GM18502 (cell line): ENCODE data around the gene COL28A1.

Experiments used
- ATAC-seq: cut with Tn5 transposase; IDR thresholded peaks from one replicate; pipeline ENCODE4 v1.9.1; 2021; ENCODE audit warnings: mild to moderate bottlenecking; ENCODE audit not compliant: unreplicated experiment, poor library complexity

COL28A1 gene

DNA sequence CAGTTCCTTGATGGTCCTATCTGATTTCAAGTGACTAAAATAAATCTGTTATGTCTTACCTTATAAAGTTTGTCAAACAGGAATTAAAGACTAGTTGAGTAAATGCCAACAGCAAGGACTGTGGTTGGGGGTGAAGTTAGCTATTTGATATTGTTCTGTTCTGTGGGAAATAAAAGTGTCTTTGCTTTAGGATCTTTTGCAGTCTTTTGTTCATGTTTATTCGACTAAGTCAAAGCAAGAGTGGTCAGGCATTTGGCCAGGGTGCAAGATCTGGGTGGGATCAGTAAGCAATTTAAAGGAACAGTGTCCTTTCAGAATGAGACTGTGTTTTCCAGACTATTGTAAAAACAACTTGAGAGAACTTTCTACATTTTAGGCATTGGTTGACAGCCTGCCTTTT is at the start of gene COL28A1:
Gene COL28A1 (minus strand): TSS at position 183 of the 400 bp plus-strand sequence. CDS start 2,998 bp downstream, outside the sequence.
- ATAC-seq = no peak

DNA sequence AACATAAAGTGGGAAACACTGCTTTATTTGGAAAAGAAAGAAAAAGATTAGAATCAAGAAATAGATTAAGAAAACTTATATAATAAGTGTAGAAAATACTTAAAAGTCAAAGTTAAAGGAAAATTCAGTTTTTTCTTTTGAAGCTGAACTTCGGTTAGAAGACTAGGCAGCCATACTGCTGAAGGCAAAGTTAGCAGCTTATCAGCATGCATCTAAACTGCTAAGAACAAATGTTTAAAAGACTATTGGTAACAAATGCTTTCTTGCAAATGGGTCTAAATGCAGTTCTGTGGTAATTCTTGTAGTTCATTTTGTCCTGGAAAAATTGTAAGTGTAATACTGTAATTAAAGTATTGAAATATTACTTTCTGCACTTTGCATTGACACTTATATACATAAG is 49.0 kb upstream of the COL28A1 start:
- no peak for ATAC-seq

GRCh38 chr7:7583731-7584130 is 48.1 kb upstream of the COL28A1 start:
- ATAC-seq = no peak

GRCh38 chr7:7582596-7582995 is 46.9 kb upstream of the COL28A1 start:
- no peak for ATAC-seq

DNA sequence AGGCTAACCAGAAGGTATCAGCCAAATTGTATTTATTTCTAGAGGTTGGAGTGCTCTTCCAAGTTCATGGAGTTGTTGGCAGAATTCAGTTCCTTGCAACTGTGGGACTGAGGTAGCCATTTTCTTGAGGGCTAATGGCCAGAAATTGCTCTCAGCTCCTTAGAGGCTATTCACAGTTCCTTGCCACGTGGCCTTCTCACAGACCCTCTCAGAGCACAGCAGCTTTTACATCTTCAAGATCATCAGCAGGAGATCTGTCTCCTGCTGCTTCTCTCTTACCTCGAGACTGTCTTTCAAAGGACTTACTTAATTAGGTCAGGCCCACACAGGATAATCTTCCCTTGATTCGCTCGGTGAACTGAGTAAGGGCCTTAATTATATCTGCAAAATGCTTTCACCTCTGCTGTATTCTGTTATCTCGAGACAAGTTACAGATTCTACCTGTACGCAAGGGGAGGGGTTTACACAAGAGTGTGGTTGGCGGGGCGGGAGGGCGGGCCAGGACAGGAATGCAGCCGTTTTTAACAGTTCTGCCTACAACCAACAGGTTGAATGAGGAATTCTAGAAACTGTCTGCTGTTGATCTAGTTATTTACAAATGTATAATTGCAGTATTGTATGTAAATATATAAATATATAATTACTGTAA is 46.0 kb upstream of the COL28A1 start:
- ATAC-seq = no peak

- no peak for ATAC-seq
Measured at GRCh38 chr7:7579638-7580037, 44.0 kb upstream of the COL28A1 start.

DNA sequence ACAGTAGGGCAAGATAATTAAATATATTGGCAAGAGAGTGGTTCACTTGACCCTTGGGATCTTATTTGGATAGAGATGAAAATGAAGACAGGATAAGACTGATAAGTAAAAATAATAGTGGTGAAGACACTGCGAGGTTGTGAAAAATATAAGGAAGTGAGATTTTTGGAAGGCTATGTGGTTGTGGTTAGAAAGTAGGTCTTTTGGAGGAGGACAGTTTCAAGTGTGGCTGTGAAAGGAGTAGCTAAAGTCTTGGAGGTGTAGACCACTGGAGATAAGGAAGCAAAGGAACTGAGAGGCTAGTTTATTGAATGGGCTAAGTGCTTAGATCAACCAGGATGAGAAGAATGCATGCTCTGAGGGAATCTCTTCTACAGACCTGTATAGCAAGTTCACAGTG is 42.2 kb upstream of the COL28A1 start:
- ATAC-seq = peak; percentile 84

GRCh38 chr7:7576344-7576743 is 40.7 kb upstream of the COL28A1 start:
- ATAC-seq = no peak

- ATAC-seq = no peak
Measured at GRCh38 chr7:7573701-7574100, 38.0 kb upstream of the COL28A1 start.

DNA sequence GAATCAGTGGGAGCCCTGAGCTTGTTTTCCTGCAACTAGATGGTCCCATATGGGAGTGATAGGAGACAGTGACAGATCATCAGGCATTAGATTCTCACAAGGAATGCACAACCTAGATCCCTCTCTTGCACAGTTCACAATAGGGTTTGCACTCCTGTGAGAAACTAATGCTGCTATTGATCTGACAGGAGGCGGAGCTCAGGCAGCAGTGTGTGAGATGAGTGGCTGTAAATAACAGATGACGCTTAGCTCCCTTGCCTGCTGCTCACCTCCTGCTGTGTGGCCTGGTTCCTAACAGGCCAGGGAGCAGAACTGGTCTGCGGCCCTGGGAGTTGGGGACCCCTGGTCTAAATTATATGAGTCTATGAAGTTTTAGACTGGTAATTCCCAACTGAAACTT is 34.9 kb upstream of the COL28A1 start:
- ATAC-seq = no peak

DNA sequence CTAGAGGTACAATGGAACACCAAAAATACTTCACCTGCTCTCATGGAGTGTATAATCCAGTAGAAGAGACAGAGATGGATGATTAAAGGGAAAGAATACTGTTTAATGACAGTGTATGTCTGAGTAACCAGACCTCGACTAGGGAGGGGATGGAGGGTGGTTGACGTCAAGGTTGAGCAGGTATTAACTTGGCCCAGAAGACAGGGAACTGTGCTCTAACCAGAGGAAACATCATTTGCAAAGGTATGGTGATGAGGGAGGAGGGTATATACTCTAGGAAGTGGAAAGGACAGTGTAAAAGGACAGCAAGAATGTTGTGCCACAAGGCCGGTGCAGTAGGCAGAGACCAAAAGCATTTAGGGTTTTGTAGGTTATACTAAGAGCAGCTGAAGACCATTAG is 33.9 kb upstream of the COL28A1 start:
- no peak for ATAC-seq

DNA sequence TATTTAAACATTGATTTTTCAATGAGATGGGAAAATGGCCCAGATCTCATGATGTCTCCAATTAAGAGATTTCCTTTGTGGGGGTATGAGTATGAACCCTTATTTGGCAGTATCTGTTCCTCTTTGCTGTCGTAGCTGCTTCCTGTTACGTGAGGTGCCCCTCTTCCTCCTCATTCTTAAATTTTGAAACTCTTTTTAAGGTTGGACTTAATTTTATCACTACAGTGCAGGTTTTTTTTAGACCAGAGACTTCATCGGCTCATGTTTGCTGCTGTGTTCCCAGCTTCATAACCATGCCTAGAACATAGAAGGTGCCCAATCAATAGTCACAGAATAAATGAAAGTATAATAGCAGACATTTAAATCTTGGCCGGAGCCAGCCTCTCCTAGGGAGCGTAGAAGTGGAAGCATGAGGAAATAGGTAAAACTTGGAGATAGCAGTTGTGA is 33.4 kb upstream of the COL28A1 start:
- ATAC-seq = peak; percentile 53

DNA sequence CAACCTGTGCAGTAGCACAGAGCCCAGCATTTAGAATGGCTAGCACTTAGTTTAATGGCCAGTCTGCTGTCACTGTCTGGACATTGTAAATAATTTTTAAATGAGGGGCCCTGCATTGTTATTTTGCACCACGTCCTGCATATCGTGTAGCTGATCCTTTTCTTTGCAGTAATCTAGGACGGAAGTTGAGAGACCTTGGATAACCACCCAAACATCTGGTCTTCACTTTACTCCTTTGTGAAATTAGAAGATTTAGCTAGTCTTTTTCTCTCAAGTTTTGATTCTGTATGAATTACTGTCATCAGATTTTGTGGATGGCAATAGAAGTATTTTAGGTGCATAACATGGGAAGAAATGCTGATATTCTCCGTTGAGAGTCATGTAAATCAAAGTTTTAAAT is 32.9 kb upstream of the COL28A1 start:
- ATAC-seq = no peak

DNA sequence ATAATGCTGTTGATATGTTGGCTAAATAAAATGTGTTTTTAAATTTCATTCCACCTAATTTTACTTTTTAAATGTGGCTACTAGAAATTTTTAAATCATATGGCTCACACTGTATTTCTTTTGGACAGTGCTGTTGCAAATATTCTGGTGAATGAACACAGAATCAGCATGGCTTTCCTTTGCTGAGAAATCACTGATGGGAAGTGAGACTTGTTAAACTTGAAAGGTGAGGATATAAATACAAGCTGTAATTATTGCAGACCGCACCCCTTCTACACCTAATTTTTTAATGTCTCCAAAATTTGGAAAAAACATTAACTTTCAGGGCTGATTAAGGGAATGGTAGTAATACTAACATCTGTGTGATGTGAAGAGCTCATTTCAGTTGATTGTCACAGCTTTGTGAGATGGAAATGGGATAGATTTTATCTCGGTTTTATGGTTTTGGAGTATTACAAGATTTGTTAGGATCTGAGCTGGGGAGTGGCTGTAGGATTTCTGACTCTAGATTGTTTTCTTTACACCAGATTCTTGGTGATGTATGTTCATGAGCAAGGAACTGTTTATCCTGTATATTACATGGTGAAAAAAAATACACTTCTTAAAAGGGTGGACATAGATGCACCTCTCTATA is 32.3 kb upstream of the COL28A1 start:
- no peak for ATAC-seq

DNA sequence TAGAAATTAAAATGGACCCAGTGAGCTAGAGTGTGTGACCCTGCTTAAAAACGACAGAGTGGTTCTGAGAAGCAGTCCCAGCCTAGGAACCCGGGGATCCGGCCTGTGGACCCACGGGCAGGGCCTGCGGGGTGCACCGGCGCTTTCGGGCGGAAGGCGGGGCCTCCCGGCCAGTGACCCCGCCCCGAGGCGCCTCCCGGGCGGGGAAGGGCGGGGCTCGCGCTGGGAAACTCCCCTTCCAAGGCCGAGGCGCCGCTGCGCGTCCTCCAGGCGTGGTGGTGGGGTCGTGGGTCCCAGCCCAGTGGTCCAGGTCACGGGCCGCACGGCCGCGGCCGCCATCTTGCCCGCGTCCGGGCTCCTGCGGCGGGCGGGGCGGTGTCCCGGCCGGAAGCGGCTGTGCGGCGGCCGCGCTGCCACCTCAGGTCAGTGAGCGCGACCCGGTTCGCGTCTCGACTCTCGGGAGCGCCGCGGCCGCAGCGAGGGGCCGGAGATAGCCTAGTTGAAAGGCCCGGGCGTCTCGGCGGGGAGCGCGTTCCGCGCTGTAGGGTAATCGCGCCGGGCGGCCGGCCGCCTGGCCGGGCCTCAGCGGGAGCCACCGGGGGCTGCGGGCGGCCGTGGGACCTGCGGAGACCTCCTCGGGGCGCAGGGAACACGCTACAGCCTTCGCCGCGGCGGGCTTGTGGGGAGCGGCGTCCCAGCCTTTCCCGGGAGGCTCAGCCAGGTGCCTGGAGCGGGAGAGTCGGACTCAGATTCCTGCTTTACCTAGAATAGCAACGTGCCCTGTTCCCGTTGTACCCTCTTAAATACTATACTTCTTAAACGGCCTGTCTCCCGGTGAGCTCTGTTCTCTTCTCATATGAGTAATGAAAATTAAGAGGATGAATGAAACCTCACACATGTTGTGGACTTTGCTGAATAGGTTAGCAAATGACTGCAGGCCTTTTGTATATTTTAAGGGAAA is 31.3 kb upstream of the COL28A1 start, which contains the start of gene MIOS:
Gene MIOS (plus strand): TSS at position 234 of the 961 bp plus-strand sequence. CDS start 5,592 bp downstream, outside the sequence.
- peak; percentile 80 for ATAC-seq

DNA sequence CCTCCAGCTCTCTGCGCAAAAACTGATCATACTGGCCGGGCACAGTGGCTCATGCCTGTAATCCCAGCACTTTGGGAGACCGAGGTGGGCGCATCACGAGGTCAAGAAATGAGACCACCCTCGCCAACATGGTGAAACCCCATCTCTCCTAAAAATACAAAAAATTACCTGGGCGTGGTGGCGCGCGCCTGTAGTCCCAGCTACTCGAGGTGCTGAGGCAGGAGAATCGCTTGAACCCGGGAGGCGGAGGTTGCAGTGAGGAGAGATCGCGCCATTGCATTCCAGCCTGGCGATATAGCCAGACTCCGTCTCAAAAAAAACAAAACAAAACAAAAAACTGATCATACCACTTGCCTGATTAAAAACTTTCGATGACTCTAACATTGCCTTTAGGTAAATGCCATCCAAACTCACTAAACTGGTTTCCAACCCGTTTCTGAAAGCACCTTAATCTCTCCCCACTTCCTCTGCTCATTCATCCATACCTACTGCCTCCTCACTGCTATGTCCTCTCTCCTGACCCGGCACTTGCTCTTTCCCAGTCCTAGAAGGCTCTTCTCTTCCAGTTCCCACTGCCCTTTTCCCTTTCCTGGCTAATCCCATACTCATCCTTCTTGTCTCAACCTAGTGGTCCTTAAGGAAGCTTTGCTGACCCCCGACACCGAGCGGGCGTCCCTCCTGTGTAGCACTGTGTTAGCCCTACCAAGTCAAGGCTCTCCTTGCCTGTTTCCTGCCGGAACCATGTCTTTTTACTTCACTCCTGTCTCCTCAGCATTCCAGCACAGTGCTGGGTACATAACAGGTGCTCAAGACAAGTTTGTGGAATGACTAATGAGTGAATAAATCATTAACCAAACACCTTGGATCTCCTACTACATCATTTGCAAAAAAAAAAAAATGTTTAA is 30.3 kb upstream of the COL28A1 start:
- peak; percentile 19 for ATAC-seq

DNA sequence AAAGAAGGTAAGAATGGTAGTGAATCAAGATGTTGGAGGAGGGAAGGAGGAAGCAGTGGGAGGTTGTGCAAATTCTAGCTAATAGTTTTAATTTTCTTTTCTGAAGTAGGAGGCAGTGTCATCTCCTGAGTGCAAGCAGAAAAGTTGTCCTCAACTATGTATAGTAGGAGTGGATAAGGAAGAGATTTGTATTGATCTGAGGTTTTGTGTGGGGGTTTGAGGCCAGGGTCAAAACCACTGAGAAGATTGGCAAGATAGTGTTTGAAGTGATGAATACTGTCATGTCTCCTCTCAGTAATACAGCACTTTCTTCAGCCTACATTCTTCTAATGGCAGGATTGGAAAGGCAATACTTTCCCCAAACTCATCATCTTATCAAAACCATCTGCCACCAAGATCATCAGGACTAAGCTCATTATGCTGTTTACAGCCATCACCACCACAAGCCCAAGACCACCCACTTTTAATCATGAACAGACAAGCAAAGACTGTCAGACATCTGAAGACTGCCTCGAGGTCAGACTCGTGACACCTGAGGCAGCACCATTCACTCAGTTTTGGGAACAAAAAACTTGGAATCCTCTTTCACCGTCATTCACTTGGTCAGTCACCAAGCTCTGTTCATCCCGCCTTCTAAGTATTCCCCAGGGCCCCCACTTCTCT is 29.5 kb upstream of the COL28A1 start:
- no peak for ATAC-seq

GRCh38 chr7:7564323-7564780 is 28.7 kb upstream of the COL28A1 start:
- no peak for ATAC-seq

GRCh38 chr7:7563813-7564212 is 28.1 kb upstream of the COL28A1 start:
- ATAC-seq = no peak
